Left lobe of liver (tissue), 2 donors: ENCODE results near the gene CAMK2D. TPM values are rescaled to one million over a fixed set of nuclear protein-coding genes. Genes with fewer than 3 reads are reported as not detected.
A peak's percentile ranks its signal among the peaks of the same experiment; 100 is the strongest.
"Not testable (repeated sequence)": the region's sequence is repeated elsewhere in the genome, so short reads cannot be mapped to it uniquely, and the experiment has no call there.

ENCODE experiments used
- ATAC-seq: fragments of 200-7000 bp; cut with Tn5 transposase; one replicate; pipeline ENCODE4 v1.9.1; 2020; ENCODE audit warnings: mild to moderate bottlenecking, moderate library complexity
- DNase-seq: peaks from one replicate; pipeline ENCODE4 v3.0.0-alpha.2; 2020; ENCODE audit warnings: low spot score
- total RNA-seq: library from RNA; stranded (reverse); gene quantifications from one replicate; pipeline ENCODE4 v1.2.1, GENCODE V29; 2021
- donor health status: DM: no; HTN: no; CAD: no; lungs with moderate emphysema.
- donor health status: DM: no; HTN: yes; CAD: no.

The CAMK2D gene
- total RNA-seq: 19.3 TPM

DNA sequence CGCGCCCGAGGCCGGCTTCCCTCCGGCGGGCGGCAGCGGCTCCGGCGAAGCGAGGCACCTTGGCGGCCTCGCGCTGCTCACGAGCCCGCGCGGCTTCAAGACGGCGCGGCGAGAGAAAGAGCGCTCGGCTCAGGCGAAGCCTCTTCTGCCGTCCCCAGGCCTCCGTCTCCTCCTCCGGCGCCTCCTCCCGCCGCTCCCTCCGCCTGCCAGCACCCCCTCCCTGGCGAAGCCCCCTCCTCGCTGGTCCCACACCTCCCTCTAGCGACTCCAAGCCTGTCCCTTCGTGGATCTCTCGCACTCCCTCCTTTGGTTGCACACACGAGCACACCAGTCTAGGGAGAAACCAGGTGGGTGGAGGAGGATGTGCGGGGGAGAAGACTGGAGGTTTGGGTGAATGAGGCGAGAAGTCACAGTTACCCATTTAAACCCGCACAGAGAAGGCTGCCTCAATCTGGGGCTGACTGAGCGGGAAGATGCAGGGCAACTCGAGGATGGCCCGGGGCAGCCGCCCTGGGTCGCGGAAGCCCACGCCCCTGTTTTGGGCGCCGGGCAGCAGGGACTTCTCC is at the start of gene CAMK2D:
TSS of gene CAMK2D (minus strand) at position 119 of the 566 bp plus-strand sequence. CDS start 670 bp downstream, outside the sequence.
- ATAC-seq (peak; percentile 79), DNase-seq (peak; percentile 88)

DNA sequence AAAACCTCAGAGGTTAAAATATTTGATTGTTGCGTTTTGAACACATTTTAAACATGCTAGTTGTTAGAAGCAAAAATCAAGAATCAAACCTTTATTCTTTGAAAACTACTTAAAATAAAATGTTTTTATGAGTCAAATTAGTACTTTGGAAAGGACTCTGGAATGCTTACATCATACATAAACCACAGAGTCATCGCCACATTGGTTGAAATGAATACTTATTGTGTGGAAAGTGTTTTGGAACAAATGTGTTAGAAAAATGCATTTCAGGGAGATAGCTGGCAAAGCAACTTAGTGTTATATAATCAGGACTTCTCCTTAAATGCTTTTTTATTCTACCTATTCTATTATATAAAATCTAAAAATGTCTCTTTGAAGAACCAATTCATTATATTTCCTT is 49.4 kb upstream of the CAMK2D start:
- ATAC-seq: no peak
- no peak for DNase-seq

DNA sequence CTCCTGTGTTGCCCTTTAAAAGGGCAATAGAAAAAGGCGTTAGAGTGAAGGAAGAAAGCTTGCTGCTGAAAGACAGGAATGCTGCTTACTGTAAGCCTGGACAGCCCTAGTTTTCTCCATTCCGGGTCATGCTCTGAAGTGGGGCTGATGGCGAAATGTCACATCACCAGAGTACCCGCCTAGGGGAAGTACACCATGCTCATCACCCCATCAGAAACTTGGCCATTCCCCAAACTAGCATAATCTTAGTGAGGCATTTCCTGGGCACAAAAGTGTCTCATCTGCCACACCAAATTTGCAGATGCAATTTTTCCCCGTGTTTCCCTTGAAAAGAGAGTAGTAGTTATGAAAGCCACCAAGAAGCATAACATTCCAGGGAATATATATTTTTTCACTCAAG is 47.8 kb upstream of the CAMK2D start:
- DNase-seq: no peak

DNA sequence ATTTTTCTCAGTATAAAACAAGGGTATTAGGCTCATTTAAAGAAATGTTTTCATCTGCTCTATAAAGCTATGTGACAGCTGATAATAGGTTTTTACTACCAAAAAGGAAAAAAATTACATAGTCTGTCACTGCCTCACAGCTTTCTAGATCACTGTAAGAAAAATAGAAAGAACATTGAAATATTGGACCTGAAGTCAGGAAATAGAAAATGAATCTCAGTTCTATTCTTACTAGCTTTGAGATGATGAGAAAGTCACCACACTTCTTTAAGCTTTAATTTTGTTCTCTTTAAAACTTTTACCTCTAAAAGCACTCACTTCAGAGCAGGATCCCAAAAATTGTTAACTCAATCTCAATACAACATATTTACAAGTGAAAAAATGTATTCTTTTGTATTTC is 45.3 kb upstream of the CAMK2D start:
- no peak for ATAC-seq
- no peak for DNase-seq

More for the DNA sequence above, 47.8 kb upstream of the CAMK2D start:
- ATAC-seq: no peak

DNA sequence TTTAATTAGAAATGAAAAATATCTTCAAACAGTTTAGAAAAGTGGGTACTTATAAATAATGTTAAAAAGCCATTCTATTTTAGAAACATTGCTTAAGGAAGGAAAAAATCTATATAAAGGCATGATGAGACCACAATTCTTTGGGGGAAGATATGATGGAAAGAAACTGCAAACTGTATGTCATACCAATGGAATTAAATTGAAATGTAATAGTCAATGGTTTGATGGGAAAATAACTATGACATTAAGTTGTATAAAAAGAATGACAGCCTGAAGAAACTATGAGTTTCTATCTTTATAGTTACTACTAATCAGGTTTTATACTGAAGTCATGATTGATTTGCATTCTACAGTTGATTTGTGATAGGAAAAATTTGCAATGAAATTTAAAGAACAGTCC is 40.3 kb upstream of the CAMK2D start:
- ATAC-seq (no peak), DNase-seq (no peak)

DNA sequence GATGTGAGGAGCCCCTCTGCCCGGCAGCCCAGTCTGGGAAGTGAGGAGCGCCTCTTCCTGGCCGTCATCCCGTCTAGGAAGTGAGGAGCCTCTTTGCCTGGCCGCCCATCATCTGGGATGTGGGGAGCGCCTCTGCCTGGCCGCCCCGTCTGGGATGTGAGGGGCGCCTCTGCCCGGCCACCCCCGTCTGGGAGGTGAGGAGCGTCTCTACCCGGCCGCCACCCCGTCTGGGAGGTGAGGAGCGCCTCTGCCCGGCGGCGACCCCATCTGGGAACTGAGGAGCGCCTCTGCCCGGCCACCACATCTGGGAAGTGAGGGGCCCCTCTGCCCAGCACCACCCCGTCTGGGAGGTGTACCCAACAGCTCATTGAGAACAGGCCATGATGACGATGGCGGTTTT is 34.8 kb upstream of the CAMK2D start:
- DNase-seq, ATAC-seq: not testable (repeated sequence)

DNA sequence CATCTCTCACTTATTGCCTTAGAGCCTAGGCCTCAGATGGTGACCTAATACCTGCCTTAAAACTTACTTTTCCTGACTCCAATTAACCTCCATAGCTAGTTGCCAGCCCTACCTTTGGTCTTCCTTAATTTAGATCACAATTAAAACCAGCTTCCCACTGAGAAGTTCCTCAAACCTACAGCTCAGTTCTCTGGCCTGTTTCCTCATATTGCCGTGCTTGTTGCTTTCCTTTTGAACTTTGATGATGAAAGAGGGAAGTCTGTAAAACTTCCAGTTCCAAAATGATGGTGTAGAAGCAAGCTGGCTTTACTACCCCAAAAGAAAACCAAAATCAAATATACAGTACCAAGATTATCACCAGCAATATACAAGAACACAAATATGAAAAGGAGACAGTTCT is 28.9 kb upstream of the CAMK2D start:
- ATAC-seq (no peak), DNase-seq (no peak)

DNA sequence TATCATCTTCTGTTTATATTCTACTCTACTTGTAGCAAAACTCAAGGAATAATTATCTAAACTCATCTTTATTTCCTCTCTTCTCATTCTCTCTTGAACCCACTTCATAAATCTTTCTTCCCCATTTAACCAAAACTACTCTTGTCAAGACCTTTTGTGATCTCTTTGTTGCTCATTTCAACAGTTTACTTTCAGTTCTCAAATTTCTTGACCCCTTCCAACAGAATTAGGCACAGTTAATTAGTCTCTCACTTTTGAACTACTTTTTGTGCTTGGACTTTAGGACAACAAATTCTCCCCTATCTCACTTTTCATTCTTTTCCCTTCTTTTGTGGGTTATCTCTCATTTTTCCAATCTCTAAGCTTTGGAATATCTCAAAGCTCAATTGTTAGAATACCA is 27.4 kb upstream of the CAMK2D start:
- DNase-seq (no peak), ATAC-seq (no peak)

DNA sequence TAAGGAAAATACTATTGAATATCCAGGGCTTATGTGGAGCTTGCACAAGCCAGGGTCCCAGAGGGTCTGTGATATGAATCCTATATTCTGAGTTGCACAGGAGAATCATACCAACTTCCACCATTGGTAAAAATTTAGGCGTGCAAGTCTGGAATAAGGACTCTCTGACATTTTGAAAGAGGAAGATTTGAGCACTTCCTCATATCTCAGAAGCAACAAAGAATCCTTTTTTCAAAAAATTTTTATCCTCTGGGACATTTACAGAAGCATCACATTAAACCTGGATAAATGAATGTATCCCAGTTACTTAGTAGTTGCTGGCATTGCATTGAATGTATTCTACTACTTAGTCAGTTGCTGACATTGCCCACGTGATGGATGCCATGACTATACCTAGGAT is 24.2 kb upstream of the CAMK2D start:
- ATAC-seq: no peak

DNA sequence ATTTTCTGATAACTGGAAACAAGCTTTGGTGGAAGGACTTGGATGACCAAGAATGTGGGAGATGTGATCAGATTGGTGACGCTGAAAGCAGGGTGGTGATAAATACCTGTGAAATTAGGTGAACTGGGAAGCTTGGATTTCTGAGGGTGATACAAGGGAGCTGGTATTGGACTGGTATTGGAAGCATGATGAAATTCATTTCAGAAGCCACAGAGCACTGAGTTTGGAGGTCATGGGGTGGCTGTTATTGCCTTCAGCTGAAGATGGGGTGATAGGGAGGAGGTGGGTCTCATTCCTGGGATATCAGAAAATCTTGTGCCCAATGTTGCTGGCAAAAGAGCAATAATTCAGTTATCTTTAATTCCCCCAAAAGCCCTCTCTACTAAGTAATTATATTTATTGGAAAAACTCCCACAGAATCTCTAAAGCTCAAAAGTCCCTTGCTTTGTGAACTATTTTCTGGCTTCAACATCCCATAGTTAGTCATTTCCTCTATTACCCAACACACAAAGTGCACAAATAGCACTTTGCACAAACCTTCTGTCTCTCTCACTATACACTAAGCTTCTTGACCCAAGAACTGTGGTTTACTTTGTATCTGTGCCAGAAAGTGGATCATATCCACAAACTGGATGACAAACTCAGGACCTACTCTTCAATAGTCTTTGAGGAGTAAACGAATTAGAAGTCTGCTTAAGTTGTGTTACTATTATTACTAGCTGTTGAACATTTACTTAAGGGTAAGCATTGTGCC is 23.1 kb upstream of the CAMK2D start:
- peak; percentile 53 for ATAC-seq
- no peak for DNase-seq

More for the DNA sequence above, 24.2 kb upstream of the CAMK2D start:
- no peak for DNase-seq

DNA sequence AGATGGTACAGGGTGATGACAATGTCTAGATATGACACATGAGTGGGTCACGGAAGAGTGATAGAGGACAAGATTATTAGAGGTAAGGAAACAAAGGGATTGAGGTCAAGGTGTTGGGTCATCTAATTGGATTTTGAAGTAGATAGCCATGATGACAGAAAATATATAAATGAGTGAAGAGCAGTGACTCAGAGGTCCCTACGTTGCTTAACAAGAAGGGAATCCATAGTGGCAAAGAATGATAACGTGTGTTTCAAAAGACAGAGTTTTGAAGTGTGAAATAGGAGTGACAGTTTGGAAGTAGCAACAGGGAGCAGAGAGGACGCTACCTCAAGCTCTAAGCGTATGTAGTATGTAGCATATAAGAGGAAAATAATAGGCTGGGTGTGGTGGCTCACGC is 22.2 kb upstream of the CAMK2D start:
- no peak for ATAC-seq

DNA sequence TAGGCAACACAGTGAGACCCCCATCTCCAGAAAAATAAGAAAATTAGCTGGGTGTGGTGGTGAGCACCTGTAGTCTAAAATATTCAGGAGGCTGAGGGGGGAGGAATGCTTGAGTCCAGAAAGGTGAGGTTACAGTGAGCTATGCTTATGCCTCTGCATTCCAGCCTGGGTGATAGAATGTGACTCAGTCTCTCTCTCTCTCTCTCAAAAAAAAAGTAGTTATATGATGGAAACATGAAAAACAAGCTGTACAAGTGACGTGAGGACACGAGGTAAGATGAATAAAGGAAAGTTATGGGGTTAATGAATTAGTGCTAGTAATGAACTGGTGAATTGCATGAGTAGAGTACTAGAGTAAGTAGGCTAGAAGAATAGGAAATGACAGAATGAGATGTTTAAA is 21.8 kb upstream of the CAMK2D start:
- DNase-seq (no peak), ATAC-seq (no peak)

More for the DNA sequence above, 22.2 kb upstream of the CAMK2D start:
- DNase-seq: no peak

DNA sequence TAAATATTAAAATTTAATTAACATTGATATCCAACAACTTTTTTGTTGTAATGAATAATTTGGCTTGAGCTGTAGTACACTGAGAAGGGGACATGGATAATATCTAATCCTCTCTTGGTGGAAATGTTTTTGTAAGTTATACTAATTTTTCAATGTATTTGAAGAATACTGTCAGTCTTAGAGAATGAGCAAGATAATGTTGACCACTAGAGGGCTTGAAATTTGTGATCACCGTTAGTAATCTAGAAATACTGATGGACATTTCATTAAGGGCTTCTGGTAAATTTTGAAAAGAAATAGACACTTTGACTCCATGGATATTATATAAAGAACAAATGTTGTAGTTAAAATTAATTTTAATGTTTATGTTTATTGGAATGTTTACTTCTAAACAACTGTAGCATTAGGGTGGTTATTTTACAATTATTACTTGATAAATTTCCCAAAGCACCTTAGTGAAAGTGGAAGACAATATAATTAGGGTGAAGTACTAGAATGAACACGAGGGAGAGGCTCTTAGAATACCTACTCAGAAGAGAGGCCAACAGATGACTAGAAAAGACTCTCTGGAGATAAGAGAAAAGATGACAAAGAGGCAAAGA is 20.0 kb upstream of the CAMK2D start:
- ATAC-seq: peak; percentile 69

DNA sequence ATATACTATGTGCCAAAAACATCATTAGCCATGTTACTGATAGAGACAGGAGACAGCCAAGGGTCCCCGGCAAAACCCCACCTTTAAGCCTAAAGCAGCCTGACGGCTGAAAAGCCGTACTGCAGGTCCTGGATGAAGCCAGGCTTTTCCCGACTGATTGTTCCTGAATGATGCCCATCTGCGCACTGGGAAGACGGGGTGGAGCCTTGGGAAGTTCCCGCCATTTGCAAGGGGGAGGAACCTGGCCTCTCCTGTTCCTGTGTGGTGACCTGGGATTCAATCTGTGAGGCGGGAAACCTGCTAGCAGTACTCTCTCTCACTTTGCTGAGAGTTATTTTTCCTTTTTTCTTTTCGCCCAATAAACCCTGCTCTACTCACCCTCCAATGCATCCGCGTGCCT is 15.1 kb upstream of the CAMK2D start:
- ATAC-seq (no peak), DNase-seq (no peak)

More for the DNA sequence above, 20.0 kb upstream of the CAMK2D start:
- no peak for DNase-seq

DNA sequence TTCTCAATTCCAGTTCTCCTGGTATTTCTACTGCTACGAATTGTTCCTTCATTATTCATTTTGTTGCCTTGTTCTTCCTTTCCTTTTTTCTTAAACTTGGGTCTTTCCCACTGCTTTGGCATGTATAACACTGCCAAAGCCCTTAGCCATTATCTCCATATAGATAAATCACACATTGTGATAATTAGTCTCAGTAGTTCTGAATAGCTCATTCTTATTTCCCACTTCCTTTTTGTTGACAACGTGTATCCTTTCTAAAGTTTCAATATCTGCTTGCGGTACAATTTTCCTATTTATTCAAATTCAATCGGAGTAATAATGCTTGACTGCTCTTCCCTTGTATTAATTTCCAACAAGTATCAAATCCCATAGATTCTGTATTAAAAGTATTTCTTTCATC is 14.5 kb upstream of the CAMK2D start:
- ATAC-seq (no peak), DNase-seq (no peak)

DNA sequence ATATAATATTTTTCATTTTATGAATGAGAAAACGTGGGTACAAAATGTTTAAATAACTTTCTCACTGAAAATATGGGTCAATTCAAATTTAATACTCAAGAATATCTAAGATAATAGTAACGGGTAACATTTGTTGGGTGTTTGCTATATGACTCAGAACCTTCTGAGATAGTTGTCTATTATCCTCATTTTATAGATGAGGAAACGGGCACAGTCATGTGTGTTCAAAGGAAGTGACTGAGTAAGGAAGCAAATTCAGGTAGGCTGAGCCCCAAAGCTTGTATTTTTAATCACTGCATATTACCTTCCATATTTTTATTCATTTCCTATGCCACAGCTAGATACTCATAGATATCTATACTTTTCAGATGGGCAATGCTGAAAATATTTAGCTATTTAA is 12.2 kb upstream of the CAMK2D start:
- ATAC-seq (no peak), DNase-seq (no peak)

DNA sequence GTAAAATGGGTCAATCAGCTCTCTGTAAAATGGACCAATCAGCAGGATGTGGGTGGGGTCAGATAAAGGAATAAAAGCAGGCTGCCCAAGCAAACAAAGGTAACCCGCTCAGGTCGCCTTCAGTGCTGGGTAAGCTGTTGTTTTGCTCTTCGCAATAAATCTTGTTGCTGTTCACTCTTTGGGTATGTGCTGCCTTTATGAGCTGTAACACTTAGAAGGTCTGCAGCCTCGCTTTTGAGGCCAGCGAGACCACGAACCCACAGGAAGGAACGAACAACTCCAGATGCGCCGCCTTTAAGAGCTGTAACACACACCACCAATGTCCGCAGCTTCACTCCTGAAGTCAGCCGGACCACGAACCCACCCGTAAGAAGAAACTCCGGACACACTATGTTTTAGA is 11.5 kb upstream of the CAMK2D start:
- ATAC-seq: no peak
- no peak for DNase-seq

DNA sequence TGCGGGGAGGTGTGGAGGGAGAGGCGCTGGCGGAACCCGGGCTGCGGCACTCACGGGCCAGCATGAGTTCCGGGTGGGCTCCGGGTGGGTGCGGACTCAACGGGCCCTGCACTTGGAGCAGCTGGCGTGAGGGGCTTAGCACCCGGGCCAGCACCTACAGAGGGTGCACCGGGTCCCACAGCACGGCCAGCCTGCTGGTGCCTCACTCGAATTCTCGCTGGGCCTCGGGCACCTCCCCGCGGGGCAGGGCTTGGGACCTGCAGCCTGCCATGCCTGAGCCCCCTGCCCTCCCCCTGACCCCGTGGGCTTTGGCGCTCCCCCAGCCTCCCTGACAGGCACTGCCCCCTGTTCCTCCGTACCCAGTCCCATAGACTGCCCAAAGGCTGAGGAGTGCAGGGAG is 10.8 kb upstream of the CAMK2D start:
- ATAC-seq: no peak

DNA sequence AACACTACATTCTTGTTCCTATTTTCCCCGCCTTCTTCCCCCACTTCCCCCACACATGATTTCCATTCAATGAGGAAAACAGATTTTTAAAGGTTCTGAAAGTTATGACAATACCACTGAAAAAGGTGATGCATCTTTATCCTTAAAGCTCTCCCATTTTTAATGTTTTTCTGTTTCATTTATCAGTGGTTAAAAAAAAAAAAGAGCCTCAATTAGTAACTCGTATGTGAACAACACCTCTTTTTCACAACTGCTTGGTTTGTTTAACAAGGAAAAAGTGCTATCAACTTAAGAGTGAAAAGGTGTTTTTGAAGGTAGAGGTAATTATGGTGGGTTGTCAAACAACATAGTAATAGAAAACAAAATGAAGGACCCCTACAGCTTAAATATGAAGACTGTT is 8.2 kb upstream of the CAMK2D start:
- no peak for ATAC-seq

More for the DNA sequence above, 10.8 kb upstream of the CAMK2D start:
- DNase-seq: no peak

DNA sequence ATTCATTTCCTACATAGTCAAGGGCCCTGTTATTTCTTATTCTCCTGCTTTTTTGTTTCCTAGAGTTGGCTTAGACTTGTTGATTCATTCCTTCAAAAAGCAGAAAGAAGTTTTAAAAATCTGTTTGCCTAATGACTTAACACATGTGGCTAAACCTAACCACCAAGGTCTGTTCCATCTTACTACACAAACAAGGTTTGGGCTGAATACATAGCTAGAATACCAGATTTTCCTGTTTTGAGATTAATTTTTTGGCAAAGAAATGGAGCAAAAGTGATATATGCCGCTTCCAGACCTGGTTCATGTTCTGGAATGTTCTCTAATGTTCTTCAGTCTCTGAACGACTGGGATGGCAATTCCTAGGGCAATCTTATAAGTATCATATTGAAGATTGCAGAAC is 7.4 kb upstream of the CAMK2D start:
- DNase-seq (no peak), ATAC-seq (no peak)

More for the DNA sequence above, 8.2 kb upstream of the CAMK2D start:
- DNase-seq: no peak

DNA sequence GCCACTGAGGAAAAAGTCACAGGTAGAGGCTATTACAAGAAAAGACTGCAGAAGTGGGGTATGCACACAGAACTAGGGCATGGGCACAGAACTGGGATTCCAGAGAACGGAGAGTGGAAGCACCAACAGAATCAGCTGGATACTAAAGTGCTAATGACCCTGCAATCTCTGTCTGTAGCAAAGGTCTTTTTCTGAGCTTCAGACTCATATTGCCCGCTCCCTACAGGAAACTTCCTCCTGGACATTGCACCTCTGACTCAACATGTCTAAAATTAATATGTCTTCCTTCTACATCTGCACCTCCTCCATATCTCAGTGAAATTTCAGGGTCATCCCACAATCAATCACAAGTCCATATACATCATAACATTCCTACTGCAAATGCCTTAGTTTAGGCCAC is 5.3 kb upstream of the CAMK2D start:
- DNase-seq: no peak
- no peak for ATAC-seq

DNA sequence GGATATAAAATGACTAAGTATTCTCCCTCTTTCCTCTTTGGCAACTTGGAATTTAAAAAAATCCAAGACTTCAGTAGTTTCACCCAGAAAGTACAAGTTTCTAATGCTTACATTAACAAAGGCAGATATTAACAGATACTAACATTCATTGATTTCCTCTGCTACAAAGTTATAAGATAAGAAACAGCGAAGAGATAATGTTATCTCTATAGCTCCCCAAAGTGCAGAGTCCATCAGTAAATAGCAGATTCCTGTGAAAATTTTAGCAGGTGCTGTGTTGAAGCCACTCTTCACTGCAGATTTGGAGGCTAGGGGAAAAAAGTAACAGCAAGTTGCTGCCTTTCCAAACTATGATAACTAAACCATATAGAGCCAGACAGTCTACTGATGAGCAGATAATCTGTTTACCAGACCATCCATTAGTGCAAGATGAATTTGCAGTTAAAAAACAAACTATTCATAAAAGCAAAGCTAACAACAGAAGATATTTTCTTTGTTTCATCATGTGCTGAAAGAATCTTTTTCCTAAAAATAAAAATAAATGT is 3.3 kb upstream of the CAMK2D start:
- no peak for ATAC-seq
- no peak for DNase-seq
